Right atrium auricular region (tissue), 2 donors: Measurements from ENCODE around the gene CLOCK. TPM values are rescaled to one million over a fixed set of nuclear protein-coding genes. Genes with fewer than 3 reads are reported as not detected.
A peak's percentile ranks its signal among the peaks of the same experiment; 100 is the strongest.
"Not testable (repeated sequence)": the region's sequence is repeated elsewhere in the genome, so short reads cannot be mapped to it uniquely, and the experiment has no call there.

Experiments
- DNase-seq: peaks from one replicate; pipeline ENCODE4 v3.0.0-alpha.2; 2019; ENCODE audit warnings: low spot score
- H3K27ac ChIP-seq, 2 donors: fragments of 200-600 bp; sonication (generic); 1 replicate in 1 of 2; 2 replicates in 1 of 2; pipeline ENCODE4 v1.5.1; 2016 to 2019
- H3K27me3 ChIP-seq, 2 donors: fragments of 200-600 bp; sonication (generic); one replicate each; pipeline versions ENCODE4 v1.5.1 to v1.6.0; 2017 to 2019
- H3K36me3 ChIP-seq: fragments of 200-600 bp; sonication (generic); one replicate; pipeline ENCODE4 v1.5.1; 2016
- H3K4me1 ChIP-seq, 2 donors: fragments of 200-600 bp; sonication (generic); one replicate each; pipeline versions ENCODE4 v1.5.1 to v1.6.0; 2017 to 2019
- H3K4me3 ChIP-seq, 2 donors: fragments of 200-600 bp; sonication (generic); 1 replicate in 1 of 2; 2 replicates in 1 of 2; pipeline ENCODE4 v1.5.1; 2017 to 2019; ENCODE audit warnings: mild to moderate bottlenecking in 1 of 2, moderate library complexity in 1 of 2
- H3K9me3 ChIP-seq, 2 donors: fragments of 200-600 bp; sonication (generic); one replicate each; pipeline ENCODE4 v1.5.1; 2019
- total RNA-seq, 2 donors: library from RNA; depleted of rRNA; stranded (reverse); fragments of >200 nt; gene quantifications; one replicate each; pipeline ENCODE4 v1.1.0, GENCODE V29; 2016
- TF ChIP-seq, protein P1 (sequence below), 2 donors: fragments of 200-600 bp; sonication (generic); IDR thresholded peaks; one replicate each; pipeline ENCODE4 v1.5.1; 2019; ENCODE audit warnings: antibody characterized with exemption in 2 of 2

Gene CLOCK
- total RNA-seq, 2 donors from 2014 or later: 29.8 to 33.2 TPM

DNA sequence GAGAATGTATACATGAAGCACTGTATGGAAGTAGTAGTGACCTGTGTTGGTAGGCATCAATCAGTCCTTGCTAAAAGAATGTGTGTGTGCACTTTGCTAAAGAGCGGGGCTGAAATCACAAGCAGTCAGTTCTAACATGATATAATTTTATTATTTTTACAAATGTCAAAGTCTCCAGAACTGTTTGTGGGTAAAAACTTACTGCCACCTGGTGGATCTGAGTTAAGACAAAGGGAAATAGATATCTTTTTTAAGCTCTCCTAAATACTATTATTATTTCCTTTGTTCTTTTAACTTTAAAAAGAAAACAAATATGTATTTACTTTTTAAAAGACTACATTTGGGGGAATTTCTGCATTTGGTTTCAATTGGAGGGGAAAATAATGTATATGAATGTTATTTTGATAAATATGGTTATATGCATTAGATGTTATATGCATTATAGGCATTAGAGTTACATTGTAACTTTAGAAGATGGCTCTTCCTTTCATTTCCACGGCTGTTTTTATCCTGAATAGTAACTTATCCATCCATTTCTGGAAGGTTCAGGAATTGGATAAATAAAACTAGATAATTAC, 7.8 kb upstream of the CLOCK start:
- no peak for DNase-seq
- H3K27me3 ChIP-seq: no peaks in the 10 kb centered on the region
- TF ChIP-seq, protein P1, sequence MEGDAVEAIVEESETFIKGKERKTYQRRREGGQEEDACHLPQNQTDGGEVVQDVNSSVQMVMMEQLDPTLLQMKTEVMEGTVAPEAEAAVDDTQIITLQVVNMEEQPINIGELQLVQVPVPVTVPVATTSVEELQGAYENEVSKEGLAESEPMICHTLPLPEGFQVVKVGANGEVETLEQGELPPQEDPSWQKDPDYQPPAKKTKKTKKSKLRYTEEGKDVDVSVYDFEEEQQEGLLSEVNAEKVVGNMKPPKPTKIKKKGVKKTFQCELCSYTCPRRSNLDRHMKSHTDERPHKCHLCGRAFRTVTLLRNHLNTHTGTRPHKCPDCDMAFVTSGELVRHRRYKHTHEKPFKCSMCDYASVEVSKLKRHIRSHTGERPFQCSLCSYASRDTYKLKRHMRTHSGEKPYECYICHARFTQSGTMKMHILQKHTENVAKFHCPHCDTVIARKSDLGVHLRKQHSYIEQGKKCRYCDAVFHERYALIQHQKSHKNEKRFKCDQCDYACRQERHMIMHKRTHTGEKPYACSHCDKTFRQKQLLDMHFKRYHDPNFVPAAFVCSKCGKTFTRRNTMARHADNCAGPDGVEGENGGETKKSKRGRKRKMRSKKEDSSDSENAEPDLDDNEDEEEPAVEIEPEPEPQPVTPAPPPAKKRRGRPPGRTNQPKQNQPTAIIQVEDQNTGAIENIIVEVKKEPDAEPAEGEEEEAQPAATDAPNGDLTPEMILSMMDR (IDR thresholded peaks at IDR 0.05): peak in 1 of 2 donors; percentile 62
- H3K4me1 ChIP-seq: no peaks in the 10 kb centered on the region
- no peaks in the 10 kb centered on the region for H3K36me3 ChIP-seq
- H3K27ac ChIP-seq: no peak overlapping the region
- H3K4me3 ChIP-seq: no peak overlapping the region
- H3K9me3 ChIP-seq: no peaks in the 10 kb centered on the region

DNA sequence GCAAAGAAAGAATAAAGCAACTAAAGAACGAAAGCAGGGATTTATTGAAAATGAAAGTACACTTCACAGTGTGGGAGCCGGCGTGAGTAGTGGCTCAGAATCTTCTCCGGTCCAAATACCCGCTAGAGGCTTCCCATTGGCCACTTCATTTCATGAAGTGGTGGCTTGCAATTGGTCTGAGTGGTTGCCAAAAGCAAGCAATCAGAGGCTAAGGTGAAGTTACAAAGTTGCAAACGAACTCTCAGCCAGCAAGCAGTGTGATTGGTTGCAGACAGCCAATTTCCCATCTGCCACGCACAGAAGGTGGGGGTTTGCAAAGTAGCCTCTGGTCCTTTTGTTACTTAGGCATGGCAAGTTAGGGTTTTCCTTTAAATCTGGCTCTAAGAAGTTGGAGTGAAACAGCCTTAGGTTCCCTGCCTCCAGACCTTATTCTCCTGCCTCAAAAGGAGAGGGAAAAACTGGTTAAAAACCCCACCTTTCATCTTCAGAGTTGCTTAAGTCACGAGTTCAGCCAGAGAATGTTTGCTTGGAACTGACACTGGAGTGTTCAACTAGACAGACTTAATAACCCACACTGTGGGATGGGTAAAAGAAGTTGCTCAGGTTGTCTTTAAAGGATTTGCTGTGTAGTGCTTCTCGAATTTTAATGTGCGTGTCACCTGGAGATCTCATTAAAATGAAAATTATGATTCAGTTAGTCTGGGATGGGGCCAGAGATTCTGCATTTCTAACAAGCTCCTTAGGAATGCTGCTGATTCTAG, 6.9 kb upstream of the CLOCK start:
- Histone ChIP-seq H3K27me3 (no peaks in the 10 kb centered on the region), H3K4me1 (no peaks in the 10 kb centered on the region), H3K9me3 (no peaks in the 10 kb centered on the region), H3K4me3 (peak overlapping the region in 1 of 2 donors; percentile 19), H3K36me3 (no peaks in the 10 kb centered on the region), H3K27ac (no peak overlapping the region)
- TF ChIP-seq, protein P1 (IDR thresholded peaks at IDR 0.05): no peak
- no peak for DNase-seq

DNA sequence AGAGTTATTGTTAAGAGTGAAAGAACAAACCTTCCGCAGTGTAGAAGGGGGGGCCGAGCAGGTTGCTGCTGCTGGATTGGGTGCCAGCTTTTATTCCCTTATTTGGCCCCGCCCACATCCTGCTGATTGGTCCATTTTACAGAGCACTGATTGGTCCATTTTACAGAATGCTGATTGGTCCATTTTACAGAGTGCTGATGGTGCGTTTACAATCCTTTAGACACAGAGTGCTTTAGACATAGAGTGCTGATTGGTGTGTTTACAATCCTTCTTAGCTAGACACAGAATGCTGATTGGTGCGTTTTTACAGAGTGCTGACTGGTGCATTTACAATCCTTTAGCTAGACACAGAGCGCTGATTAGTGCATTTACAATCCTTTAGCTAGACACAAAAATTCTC, 5.3 kb upstream of the CLOCK start:
- H3K9me3 ChIP-seq, H3K27me3 ChIP-seq, H3K4me1 ChIP-seq, H3K36me3 ChIP-seq, H3K27ac ChIP-seq, DNase-seq, H3K4me3 ChIP-seq: not testable (repeated sequence)

DNA sequence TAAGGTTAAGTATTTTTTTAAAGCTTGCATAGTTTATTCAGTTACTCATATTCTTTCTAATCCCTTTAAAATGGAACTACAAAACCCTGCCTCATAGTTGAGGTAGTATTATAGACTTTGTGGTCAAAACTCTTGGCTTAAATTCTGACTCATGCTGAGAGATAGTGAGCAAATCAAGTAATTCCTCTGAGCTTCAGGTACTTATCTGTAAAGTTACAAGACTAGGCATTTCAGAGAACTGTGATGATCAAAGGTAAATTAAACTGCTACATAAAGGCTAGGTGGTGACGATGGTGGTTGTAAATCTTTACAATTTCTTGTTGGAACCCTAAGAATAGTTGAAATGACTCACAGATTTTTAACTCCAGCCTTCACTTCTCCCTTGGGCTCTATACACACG, 3.2 kb upstream of the CLOCK start:
- TF ChIP-seq, protein P1 (IDR thresholded peaks at IDR 0.05): no peak
- Histone ChIP-seq H3K27me3 (no peaks in the 10 kb centered on the region), H3K27ac (no peak overlapping the region), H3K36me3 (no peaks in the 10 kb centered on the region), H3K4me3 (no peak overlapping the region), H3K9me3 (no peaks in the 10 kb centered on the region), H3K4me1 (peaks cover 0 to 12% of the 10 kb centered on the region in 2 donors)
- DNase-seq: no peak

DNA sequence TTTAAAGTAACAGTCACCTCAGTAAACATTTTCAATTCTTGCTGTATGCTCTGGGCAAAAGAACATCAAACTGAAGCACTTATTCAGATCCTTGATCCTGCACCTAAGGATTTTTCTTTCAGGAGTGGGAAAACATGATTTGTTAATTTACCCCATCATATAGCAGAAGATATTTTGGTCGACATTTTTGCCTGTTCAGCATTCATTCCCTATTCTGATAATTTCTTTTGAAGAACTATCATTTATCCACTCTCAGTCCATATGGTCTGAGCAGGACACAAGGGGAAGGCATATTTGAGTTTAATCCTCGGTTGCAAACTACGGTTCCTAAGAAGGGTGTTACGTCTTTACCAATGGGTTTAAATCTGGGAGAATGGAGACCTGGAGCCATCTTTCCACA, 1.2 kb upstream of the CLOCK start:
- peak overlapping the region in 1 of 2 donors; percentile 96 for H3K4me3 ChIP-seq
- peak overlapping the region; percentile 99 for H3K27ac ChIP-seq

DNA sequence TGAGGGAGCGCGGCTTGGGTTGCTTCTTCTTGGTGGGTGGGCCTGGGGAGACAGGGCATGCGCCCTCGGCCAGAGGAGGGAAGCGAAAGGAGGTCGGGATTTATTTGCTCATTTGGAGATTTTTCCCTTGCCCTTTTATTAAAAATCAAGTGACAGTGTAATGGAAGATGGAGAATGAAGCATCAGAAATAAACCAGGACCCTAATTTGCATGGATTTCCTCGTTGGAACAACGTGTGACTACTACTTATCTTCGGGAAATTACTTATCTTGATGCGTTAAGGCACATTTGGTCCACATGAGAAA, 709 bp upstream of the CLOCK start:
- Histone ChIP-seq H3K4me1 (peaks cover 0 to 17% of the 10 kb centered on the region in 2 donors), H3K9me3 (no peaks in the 10 kb centered on the region), H3K27me3 (no peaks in the 10 kb centered on the region), H3K27ac (peak overlapping the region; percentile 99), H3K4me3 (peak overlapping the region; percentile 88 to 96), H3K36me3 (no peaks in the 10 kb centered on the region)
- DNase-seq: no peak
- TF ChIP-seq, protein P1 (IDR thresholded peaks at IDR 0.05): no peak

More for the DNA sequence above, 1.2 kb upstream of the CLOCK start:
- Histone ChIP-seq H3K36me3 (no peaks in the 10 kb centered on the region), H3K9me3 (no peaks in the 10 kb centered on the region), H3K27me3 (no peaks in the 10 kb centered on the region), H3K4me1 (peaks cover 0 to 17% of the 10 kb centered on the region in 2 donors)
- TF ChIP-seq, protein P1 (IDR thresholded peaks at IDR 0.05): no peak
- no peak for DNase-seq
